Adrenal gland (tissue), 12 donors: ENCODE measurements around the gene GSTT2B. TPM values are rescaled to one million over a fixed set of nuclear protein-coding genes. Genes with fewer than 3 reads are reported as not detected.

Source experiments
- DNase-seq, 7 donors: peaks; one replicate each; pipeline ENCODE4 v3.0.0-alpha.2; 2019 to 2020
- H3K27ac ChIP-seq, 5 donors: fragments of 200-600 bp; sonication (generic) in 4 of 5; 1 replicate in 3 of 5; 2 replicates in 2 of 5; pipeline versions ENCODE4 v1.5.1 to v1.8.0; 2016 to 2020; ENCODE audit warnings: mild to moderate bottlenecking in 1 of 5
- H3K27me3 ChIP-seq: fragments of 200-600 bp; 2 replicates; pipeline ENCODE4 v1.8.0; 2021
- H3K36me3 ChIP-seq, 2 donors: fragments of 200-600 bp; replicated peaks in 1 of 2; 1 replicate in 1 of 2; 2 replicates in 1 of 2; pipeline versions ENCODE4 v1.5.1 to v1.8.0; 2018 to 2022
- H3K4me1 ChIP-seq, 2 donors: fragments of 200-600 bp; replicated peaks in 1 of 2; 1 replicate in 1 of 2; 2 replicates in 1 of 2; pipeline versions ENCODE4 v1.5.1 to v1.8.0; 2018 to 2021
- H3K4me3 ChIP-seq, 4 donors: fragments of 200-600 bp; sonication (generic) in 3 of 4; one replicate each; pipeline ENCODE4 v1.5.1; 2016 to 2018
- H3K9me3 ChIP-seq, 3 donors: fragments of 200-600 bp; sonication (generic) in 1 of 3; replicated peaks in 1 of 3; 1 replicate in 2 of 3; 2 replicates in 1 of 3; pipeline versions ENCODE4 v1.5.1 to v1.8.0; 2016 to 2021
- POLR2A ChIP-seq, 2 donors: fragments of 450-650 bp; IDR thresholded peaks; one replicate each; pipeline ENCODE4 v1.6.1; 2017; ENCODE audit warnings: antibody characterized with exemption in 2 of 2, mild to moderate bottlenecking in 2 of 2, moderate library complexity in 1 of 2
- WGBS, 4 donors: extraction: QIAGEN DNeasy Blood & Tissue Kit in 2 of 4; methylation state at CpG; one replicate each; pipeline versions ENCODE4 v1.1.5 to v1.1.7; 2013 to 2017; 5-methylcytosine and 5-hydroxymethylcytosine counted together
- intact Hi-C, 2 donors: fragments of 100-400 bp; cut with DNase I; formaldehyde crosslinking; loops; one replicate each; pipeline versions ENCODE4 v1.14.1 to v1.15.0; 2022 to 2023
- polyA plus RNA-seq, 3 donors: library from polyadenylated mRNA; stranded (reverse); fragments of 200-250 nt in 2 of 3; fragments of 350-450 nt in 1 of 3; fragmentation: Illumina TruSeq in 1 of 3; extraction: RNeasy Lipid Tissue Mini Kit (QIAGEN cat#74804) in 1 of 3; gene quantifications; one replicate each; pipeline ENCODE4 v1.2.3, GENCODE V29; 2013 to 2014
- total RNA-seq, 9 donors: library from RNA; depleted of rRNA in 4 of 9; stranded (reverse); fragments of >200 nt in 4 of 9; fragments of 120-200 nt in 1 of 9; fragmentation: NEBNext Ultra II Directional in 1 of 9; extraction: Animal tissue kit (Norgen Biotek cat#: 25700) in 1 of 9; gene quantifications; one replicate each; pipeline versions ENCODE4 v1.1.0 to v1.2.4, GENCODE V29; 2013 to 2023
- TF ChIP-seq, protein P1 (sequence below), 6 experiments: fragments of 450-650 bp in 4 of 6; fragments of 200-600 bp in 2 of 6; sonication (generic) in 1 of 6; IDR thresholded peaks; 1 replicate in 5 of 6; 2 replicates in 1 of 6; pipeline versions ENCODE4 v1.5.1 to v1.8.0; 2016 to 2021; ENCODE audit warnings: antibody characterized with exemption in 6 of 6, mild to moderate bottlenecking in 2 of 6, moderate library complexity in 1 of 6
- donor health status: healthy with polysubstance abuse.
- donor health status: Bipolar disorder and iron deficiency.
- donor health status: DM: yes; HTN: yes; CAD: no.
- donor health status: DM: no; HTN: no; CAD: no.
- donor health status: DM: no; HTN: no; CAD: no.
- donor health status: DM: yes; HTN: yes; CAD: no.

The GSTT2B gene
- total and polyA plus RNA-seq, 12 donors, result 3.6 to 169 (median 49.0) TPM

DNA sequence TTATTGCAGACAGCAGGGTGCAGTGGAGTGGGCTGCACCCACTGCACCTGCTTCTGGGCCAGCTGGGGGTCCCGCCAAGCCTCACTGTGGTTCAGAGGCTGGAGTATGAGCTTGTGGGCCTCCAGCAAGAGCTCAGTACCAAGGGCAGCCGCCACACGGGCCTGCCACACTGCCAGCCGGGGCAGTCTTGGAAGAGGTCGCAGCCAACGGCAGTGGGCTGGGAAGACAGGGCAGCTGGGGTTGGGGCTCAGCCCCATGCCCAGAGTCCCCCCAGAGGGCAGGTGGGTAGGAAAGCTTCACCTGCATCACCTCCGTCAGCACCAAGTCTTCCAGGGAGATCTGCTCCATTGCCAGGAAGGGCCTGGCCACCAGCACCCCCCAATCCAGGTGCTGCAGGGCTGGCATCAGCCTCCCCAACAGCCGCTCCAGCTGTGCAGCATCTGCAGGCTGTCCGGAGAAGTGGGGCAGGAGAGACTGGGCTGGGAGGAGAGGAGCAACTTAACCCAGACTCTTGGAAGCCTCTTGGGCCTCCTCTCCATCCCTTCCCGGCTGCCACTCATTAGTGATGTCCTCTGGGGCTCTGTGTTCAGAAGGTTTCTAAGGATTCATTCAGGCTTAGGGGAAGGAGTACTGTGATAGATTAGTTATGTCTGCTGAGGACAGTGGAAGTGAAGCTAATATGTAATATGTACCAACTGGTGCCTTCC, 45.4 kb upstream of the GSTT2B start:
- intact Hi-C loops, result no loop called here
- H3K4me1 ChIP-seq, result no peaks in the 10 kb centered on the region
- 65 to 82% (median 74%) methylated on average over 4 to 10 of the region's 10 CpGs for WGBS, 4 donors

DNA sequence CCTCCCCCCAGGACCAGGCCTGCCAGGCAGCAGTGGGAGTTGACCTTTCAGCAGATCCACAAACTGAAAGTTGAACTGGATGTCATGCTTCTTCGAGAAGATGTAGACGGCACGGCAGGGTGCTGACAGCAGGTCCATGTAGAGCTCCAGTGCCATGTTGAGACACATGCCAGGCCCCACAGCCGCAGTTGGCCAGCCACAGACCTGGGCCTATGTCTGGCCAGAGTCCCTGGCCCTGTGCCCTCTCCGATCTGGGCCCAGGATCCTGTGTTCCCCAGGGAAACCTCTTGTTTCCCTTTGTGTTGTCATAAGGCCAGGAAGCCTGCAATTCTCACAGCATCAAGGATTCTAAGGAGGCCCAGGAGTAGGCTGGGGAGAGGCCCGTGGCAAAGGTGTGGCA, 44.2 kb upstream of the GSTT2B start, which contains the start of gene GSTT4:
GSTT4 (minus strand) TSS at position 253 of the 400 bp plus-strand sequence; CDS start at position 156, 97 bp downstream.
- Histone ChIP-seq H3K4me1 (no peaks in the 10 kb centered on the region), H3K36me3 (no peaks in the 10 kb centered on the region), H3K4me3 (no peak within 1 kb of the TSS), H3K9me3 (no peaks in the 10 kb centered on the region), H3K27ac (no peak within 1 kb of the TSS), H3K27me3 (no peaks in the 10 kb centered on the region)
- 78 to 89% (median 84%) methylated on average over 5 to 6 of the region's 6 CpGs for WGBS, 4 donors
- TF ChIP-seq, protein P1, sequence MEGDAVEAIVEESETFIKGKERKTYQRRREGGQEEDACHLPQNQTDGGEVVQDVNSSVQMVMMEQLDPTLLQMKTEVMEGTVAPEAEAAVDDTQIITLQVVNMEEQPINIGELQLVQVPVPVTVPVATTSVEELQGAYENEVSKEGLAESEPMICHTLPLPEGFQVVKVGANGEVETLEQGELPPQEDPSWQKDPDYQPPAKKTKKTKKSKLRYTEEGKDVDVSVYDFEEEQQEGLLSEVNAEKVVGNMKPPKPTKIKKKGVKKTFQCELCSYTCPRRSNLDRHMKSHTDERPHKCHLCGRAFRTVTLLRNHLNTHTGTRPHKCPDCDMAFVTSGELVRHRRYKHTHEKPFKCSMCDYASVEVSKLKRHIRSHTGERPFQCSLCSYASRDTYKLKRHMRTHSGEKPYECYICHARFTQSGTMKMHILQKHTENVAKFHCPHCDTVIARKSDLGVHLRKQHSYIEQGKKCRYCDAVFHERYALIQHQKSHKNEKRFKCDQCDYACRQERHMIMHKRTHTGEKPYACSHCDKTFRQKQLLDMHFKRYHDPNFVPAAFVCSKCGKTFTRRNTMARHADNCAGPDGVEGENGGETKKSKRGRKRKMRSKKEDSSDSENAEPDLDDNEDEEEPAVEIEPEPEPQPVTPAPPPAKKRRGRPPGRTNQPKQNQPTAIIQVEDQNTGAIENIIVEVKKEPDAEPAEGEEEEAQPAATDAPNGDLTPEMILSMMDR (IDR thresholded peaks at IDR 0.05), result no peak
- no peak for TF ChIP-seq POLR2A (IDR thresholded peaks at IDR 0.05)
- intact Hi-C loops, result no loop called here
- DNase-seq, result no peak

More for the DNA sequence above, 45.4 kb upstream of the GSTT2B start:
- no peak for DNase-seq
- Histone ChIP-seq H3K4me3 (no peak overlapping the region), H3K27me3 (no peaks in the 10 kb centered on the region), H3K9me3 (no peaks in the 10 kb centered on the region), H3K36me3 (no peaks in the 10 kb centered on the region), H3K27ac (no peak overlapping the region)
- TF ChIP-seq, protein P1 (IDR thresholded peaks at IDR 0.05), result no peak
- no peak for TF ChIP-seq POLR2A (IDR thresholded peaks at IDR 0.05)

DNA sequence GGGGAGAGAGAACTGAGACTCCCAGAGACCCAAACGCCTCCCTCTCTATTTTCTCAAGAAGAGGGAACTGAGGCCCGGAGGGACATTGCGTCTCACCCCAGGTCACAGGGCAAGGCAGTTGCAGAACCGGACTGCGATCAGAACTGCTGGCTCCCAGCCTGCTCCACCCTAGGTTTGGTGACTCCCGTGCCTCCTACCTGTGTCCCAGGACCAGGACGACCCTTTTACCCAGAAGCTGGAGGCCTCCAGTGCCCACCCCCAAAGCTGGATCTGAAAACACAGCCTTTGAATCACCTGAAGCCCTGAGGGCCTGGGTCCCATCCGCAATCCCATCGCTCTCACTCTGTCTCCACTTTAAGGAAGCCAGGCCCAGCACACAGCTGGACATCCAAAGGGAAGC, 42.9 kb upstream of the GSTT2B start:
- no peaks in the 10 kb centered on the region for H3K9me3 ChIP-seq
- no peak for DNase-seq
- no peak overlapping the region for H3K27ac ChIP-seq
- no peak for TF ChIP-seq POLR2A (IDR thresholded peaks at IDR 0.05)
- TF ChIP-seq, protein P1 (IDR thresholded peaks at IDR 0.05), result no peak
- WGBS, 4 donors, result 81 to 91% (median 87%) methylated on average over 8 to 9 of the region's 9 CpGs
- no peak overlapping the region for H3K4me3 ChIP-seq
- intact Hi-C loops, result no loop called here
- no peaks in the 10 kb centered on the region for H3K27me3 ChIP-seq
- no peaks in the 10 kb centered on the region for H3K4me1 ChIP-seq
- no peaks in the 10 kb centered on the region for H3K36me3 ChIP-seq

DNA sequence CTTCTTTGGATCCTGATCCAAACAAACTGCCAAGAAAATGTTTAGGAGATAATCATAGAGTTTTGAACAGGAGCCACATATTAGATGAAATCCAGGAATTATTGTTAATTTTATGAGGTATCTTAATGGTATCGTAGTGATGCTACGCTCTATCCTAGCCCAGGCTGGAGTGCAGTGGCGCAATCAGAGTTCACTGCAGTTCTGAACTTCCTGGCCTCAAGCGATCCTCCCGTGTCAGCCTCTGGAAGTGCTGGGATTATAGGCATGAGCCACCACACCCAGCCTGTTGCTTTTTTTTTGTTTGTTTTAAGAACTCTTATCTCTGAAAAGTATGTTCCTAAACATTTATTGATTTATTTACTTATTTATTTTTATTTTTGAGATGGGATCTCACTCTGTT, 41.9 kb upstream of the GSTT2B start:
- no peak overlapping the region for H3K27ac ChIP-seq
- intact Hi-C loops, result no loop called here
- H3K36me3 ChIP-seq, result no peaks in the 10 kb centered on the region
- no peaks in the 10 kb centered on the region for H3K4me1 ChIP-seq
- no peaks in the 10 kb centered on the region for H3K9me3 ChIP-seq
- no peak overlapping the region for H3K4me3 ChIP-seq
- no peaks in the 10 kb centered on the region for H3K27me3 ChIP-seq
- TF ChIP-seq POLR2A (IDR thresholded peaks at IDR 0.05), result no peak
- TF ChIP-seq, protein P1 (IDR thresholded peaks at IDR 0.05), result no peak
- DNase-seq, result no peak
- WGBS, 4 donors, result 69 to 82% (median 74%) methylated on average over 5 of the region's 5 CpGs
